Activated CD8-positive, alpha-beta memory T cell treated with anti-CD3 and anti-CD28 coated beads, Interleukin-2, amount 50 U/mL, for 48 hours (primary cell): ENCODE measurements around the gene MT1G.
"Not testable (repeated sequence)": the region's sequence is repeated elsewhere in the genome, so short reads cannot be mapped to it uniquely, and the experiment has no call there.

Source experiments
- DNase-seq: peaks from one replicate; pipeline ENCODE4 v3.0.0-alpha.2; 2020

The MT1G gene

GRCh38 chr16:56684256-56684925, 16.5 kb upstream of the MT1G start:
- no peak for DNase-seq

- DNase-seq = no peak
Measured at GRCh38 chr16:56683424-56684172, 15.7 kb upstream of the MT1G start.

- peak; percentile 66 for DNase-seq
Measured at GRCh38 chr16:56682703-56683397, 15.0 kb upstream of the MT1G start.

- peak; percentile 95 for DNase-seq
Measured at GRCh38 chr16:56681939-56682702, 14.3 kb upstream of the MT1G start, which contains the start of gene MT1X. Gene MT1X (plus strand): TSS chr16:56682470. CDS start chr16:56682541, 71 bp downstream.

- DNase-seq = no peak
Measured at GRCh38 chr16:56679818-56680217, 12.0 kb upstream of the MT1G start.

GRCh38 chr16:56679078-56679730, 11.3 kb upstream of the MT1G start:
- no peak for DNase-seq

GRCh38 chr16:56677474-56677873, 9.6 kb upstream of the MT1G start:
- DNase-seq = no peak

GRCh38 chr16:56675685-56676210, 7.9 kb upstream of the MT1G start:
- peak; percentile 80 for DNase-seq

GRCh38 chr16:56674570-56674969, 6.7 kb upstream of the MT1G start:
- DNase-seq = not testable (repeated sequence)

GRCh38 chr16:56673921-56674320, 6.1 kb upstream of the MT1G start:
- no peak for DNase-seq

- DNase-seq = no peak
Measured at GRCh38 chr16:56672761-56673536, 5.1 kb upstream of the MT1G start.

- DNase-seq = not testable (repeated sequence)
Measured at GRCh38 chr16:56672171-56672570, 4.3 kb upstream of the MT1G start.

- not testable (repeated sequence) for DNase-seq
Measured at GRCh38 chr16:56671691-56672090, 3.8 kb upstream of the MT1G start.

- DNase-seq = no peak
Measured at GRCh38 chr16:56670620-56670934, 2.7 kb upstream of the MT1G start.

- no peak for DNase-seq
Measured at GRCh38 chr16:56669840-56670619, 2.2 kb upstream of the MT1G start.

- DNase-seq = peak; percentile 63
Measured at GRCh38 chr16:56669005-56669839, 1.4 kb upstream of the MT1G start, which contains the start of gene MT1H. Gene MT1H (plus strand): TSS chr16:56669814. CDS start chr16:56669885, 71 bp downstream.

- DNase-seq = not testable (repeated sequence)
Measured at GRCh38 chr16:56665286-56666261, 2.3 kb downstream of the MT1G start.

GRCh38 chr16:56664506-56664905, 3.4 kb downstream of the MT1G start:
- DNase-seq = no peak
